AG04449 (cell line): ENCODE data around the gene TAS2R9.

ENCODE experiments used
- CTCF ChIA-PET: fragments of 350-600 bp; formaldehyde crosslinking; extraction: SDS; loops from one replicate; lab custom pipeline; 2021; ENCODE audit warnings: antibody characterized with exemption; lab: Yijun Ruan, JAX
- POLR2A ChIA-PET: fragments of 400-600, 350-600 bp; formaldehyde crosslinking; extraction: SDS; loops from one replicate; lab custom pipeline; 2020; ENCODE audit warnings: antibody characterized with exemption, inconsistent platforms; lab: Yijun Ruan, JAX
- DNase-seq: peaks from one replicate; pipeline ENCODE4 v3.0.0-alpha.2; 2010; ENCODE audit warnings: low read depth, low spot score
- H3K4me3 ChIP-seq: 2 replicates; pipeline ENCODE4 v1.5.1; 2011; ENCODE audit warnings: low read depth, mild to moderate bottlenecking, control low read depth, low read length
- CTCF ChIP-seq: IDR thresholded peaks from one replicate; pipeline ENCODE4 v1.5.1; 2011; ENCODE audit warnings: mild to moderate bottlenecking, moderate library complexity, low read length, control low read depth, inconsistent platforms; ENCODE audit not compliant: insufficient read depth; ENCODE audit errors: missing control alignments

Gene TAS2R9, protein sequence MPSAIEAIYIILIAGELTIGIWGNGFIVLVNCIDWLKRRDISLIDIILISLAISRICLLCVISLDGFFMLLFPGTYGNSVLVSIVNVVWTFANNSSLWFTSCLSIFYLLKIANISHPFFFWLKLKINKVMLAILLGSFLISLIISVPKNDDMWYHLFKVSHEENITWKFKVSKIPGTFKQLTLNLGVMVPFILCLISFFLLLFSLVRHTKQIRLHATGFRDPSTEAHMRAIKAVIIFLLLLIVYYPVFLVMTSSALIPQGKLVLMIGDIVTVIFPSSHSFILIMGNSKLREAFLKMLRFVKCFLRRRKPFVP

DNA sequence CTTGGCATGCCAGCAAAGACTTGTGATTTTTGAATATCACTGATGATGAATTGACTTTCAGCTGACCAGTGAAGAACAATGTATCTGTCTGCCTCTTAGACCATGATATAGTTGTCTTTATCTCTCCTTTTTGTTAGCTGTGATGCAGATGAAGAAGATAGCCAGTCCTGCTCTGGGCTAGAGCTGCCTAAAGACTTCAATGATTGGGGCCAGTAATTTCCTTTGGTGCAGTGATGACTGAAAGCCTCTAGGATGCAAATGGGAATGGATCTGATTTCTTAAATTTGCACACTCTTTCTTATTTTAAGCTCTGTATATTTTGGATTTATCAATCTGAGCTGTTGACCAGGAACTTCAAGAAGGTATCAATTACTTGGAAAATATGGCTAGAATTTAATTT is at the start of gene TAS2R9:
Gene TAS2R9, minus strand, starts transcription at position 101 of the 400 bp plus-strand sequence. Its CDS starts 93 bp downstream, at position 8.
- no peak for TF ChIP-seq CTCF
- no peak within 1 kb of the TSS for H3K4me3 ChIP-seq
- ChIA-PET POLR2A (no interaction called here), CTCF (no interaction called here)
- no peak for DNase-seq

GRCh38 chr12:10855807-10856206 is 45.8 kb upstream of the TAS2R9 start:
- POLR2A ChIA-PET, result no interaction called here
- CTCF ChIA-PET, result no interaction called here

GRCh38 chr12:10853776-10854175 is 43.8 kb upstream of the TAS2R9 start:
- no peak for TF ChIP-seq CTCF
- ChIA-PET CTCF (no interaction called here), POLR2A (no interaction called here)
- no peak overlapping the region for H3K4me3 ChIP-seq
- DNase-seq, result no peak

More at GRCh38 chr12:10855807-10856206, 45.8 kb upstream of the TAS2R9 start:
- TF ChIP-seq CTCF, result no peak
- DNase-seq, result no peak
- no peak overlapping the region for H3K4me3 ChIP-seq

- CTCF ChIA-PET, result no interaction called here
- no peak for DNase-seq
- no peak for TF ChIP-seq CTCF
- POLR2A ChIA-PET, result no interaction called here
- H3K4me3 ChIP-seq, result no peak overlapping the region
These were observed 41.4 kb upstream of the TAS2R9 start for GRCh38 chr12:10851243-10851858.

DNA sequence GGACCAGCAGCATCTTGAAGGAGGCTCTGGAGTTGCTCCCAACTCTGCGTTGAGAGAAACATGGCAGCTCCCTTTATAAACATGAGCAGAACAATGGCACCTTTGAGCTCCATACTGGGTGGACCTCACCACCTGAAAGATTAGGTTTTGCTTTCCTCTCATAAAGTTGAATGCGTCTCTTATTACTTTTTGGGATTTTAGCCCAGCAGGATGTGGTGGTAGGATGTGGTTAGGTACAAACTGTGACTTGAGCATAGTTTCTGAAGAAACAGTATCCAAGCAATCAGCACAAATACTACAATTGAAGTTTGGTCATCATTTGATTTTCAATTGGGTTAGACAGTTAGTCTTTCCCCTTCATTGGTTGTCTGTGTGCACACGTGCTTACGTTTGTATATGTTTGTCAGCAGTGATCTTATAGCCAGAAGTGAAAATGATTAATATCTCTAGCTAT is 39.5 kb upstream of the TAS2R9 start, which contains the start of gene PRR4:
Gene PRR4, minus strand, starts transcription at position 51 of the 454 bp plus-strand sequence. Its CDS starts 38 bp downstream, at position 13.
- no peak for DNase-seq
- H3K4me3 ChIP-seq, result no peak within 1 kb of the TSS
- ChIA-PET POLR2A (no interaction called here), CTCF (no interaction called here)
- TF ChIP-seq CTCF, result no peak

DNA sequence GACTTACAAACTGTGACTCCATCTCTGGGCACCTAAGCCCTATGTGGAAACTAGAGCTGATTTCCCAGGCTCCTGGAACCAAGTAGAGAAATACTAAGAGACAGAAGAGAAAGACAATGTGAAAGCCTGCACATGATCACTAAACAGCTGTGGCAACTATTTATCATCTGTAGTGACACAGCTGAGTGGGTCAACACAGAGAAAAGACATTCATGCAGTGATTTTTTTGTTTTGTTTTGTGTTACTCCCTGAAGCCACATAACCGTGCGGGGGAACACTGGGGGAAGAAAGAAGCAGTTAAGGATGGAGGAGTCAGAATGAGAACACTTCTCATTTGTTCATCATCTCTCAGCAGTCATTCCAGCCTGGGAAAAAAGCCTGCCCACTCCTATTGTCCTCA is 37.8 kb upstream of the TAS2R9 start:
- TF ChIP-seq CTCF, result no peak
- CTCF ChIA-PET, result no interaction called here
- H3K4me3 ChIP-seq, result no peak overlapping the region
- DNase-seq, result no peak
- POLR2A ChIA-PET, result no interaction called here
